Panc1 (cell line): ENCODE measurements around the gene ABCA7. TPM values are rescaled to one million over a fixed set of nuclear protein-coding genes. Genes with fewer than 3 reads are reported as not detected.

Experiments used
- ATAC-seq: fragments of 200-7000 bp; cut with Tn5 transposase; 2 replicates; pipeline ENCODE4 v1.9.1; 2020; ENCODE audit warnings: mild to moderate bottlenecking, moderate library complexity
- BruUV-seq: library from RNA; stranded (reverse); fragments of 400-500 nt; replicated peaks from 2 replicates; lab custom pipeline; 2021; lab: Mats Ljungman, UMichigan
- CTCF ChIA-PET: fragments of 300-600 bp; sonication (Branson Sonifier 250); formaldehyde crosslinking; loops from one replicate; lab custom pipeline; 2022; ENCODE audit warnings: antibody characterized with exemption; lab: Charles Lee
- POLR2A ChIA-PET: fragments of 300-600 bp; sonication (Branson Sonifier 250); formaldehyde crosslinking; loops from one replicate; lab custom pipeline; 2022; ENCODE audit warnings: antibody characterized with exemption; lab: Charles Lee
- DNase-seq: peaks from one replicate; pipeline ENCODE4 v3.0.0-alpha.2; 2010; ENCODE audit warnings: low read depth, low spot score
- H3K27ac ChIP-seq: 2 replicates; pipeline ENCODE4 v1.5.1; 2011; ENCODE audit warnings: mild to moderate bottlenecking, low read length, inconsistent platforms
- H3K27me3 ChIP-seq: fragments of 200-500 bp; sonication (Bioruptor generic); 2 replicates; pipeline ENCODE4 v1.6.0; 2014; ENCODE audit warnings: low read length, inconsistent platforms; ENCODE audit not compliant: control insufficient read depth, insufficient read depth
- H3K36me3 ChIP-seq: fragments of 200-500 bp; sonication (Bioruptor generic); 2 replicates; pipeline ENCODE4 v1.5.1; 2014; ENCODE audit warnings: inconsistent platforms, mild to moderate bottlenecking, low read length, moderate library complexity; ENCODE audit not compliant: control insufficient read depth, insufficient read depth
- H3K4me1 ChIP-seq: 2 replicates; pipeline ENCODE4 v1.5.1; 2011; ENCODE audit warnings: inconsistent platforms, mild to moderate bottlenecking, low read length, moderate library complexity; ENCODE audit not compliant: control insufficient read depth, insufficient read depth
- H3K4me3 ChIP-seq, 2 experiments: 2 replicates each; pipeline ENCODE4 v1.5.1; 2011 to 2012; ENCODE audit warnings: low read depth in 2 of 2, low read length in 2 of 2, mild to moderate bottlenecking in 2 of 2, inconsistent platforms in 1 of 2, moderate library complexity in 1 of 2
- H3K9me3 ChIP-seq: fragments of 200-500 bp; sonication (Bioruptor generic); 2 replicates; pipeline ENCODE4 v1.5.1; 2014; ENCODE audit warnings: low read depth, mild to moderate bottlenecking, inconsistent platforms, low read length, moderate library complexity; ENCODE audit not compliant: control insufficient read depth, insufficient read depth
- CTCF ChIP-seq: fragments of 450-650 bp; IDR thresholded peaks from 2 replicates; pipeline ENCODE4 v1.5.1; 2017; ENCODE audit warnings: mild to moderate bottlenecking
- POLR2AphosphoS5 ChIP-seq: IDR thresholded peaks from 2 replicates; pipeline ENCODE4 v1.6.1; 2012; ENCODE audit warnings: mild to moderate bottlenecking, low read depth, low read length, moderate library complexity
- REST ChIP-seq, 2 experiments: IDR thresholded peaks; 2 replicates each; pipeline ENCODE4 v1.6.1; 2011 to 2012; ENCODE audit warnings: low read depth in 2 of 2, control low read depth in 1 of 2, low read length in 1 of 2, mild to moderate bottlenecking in 1 of 2, moderate library complexity in 1 of 2; ENCODE audit not compliant: insufficient read depth in 1 of 2
- SIN3A ChIP-seq: IDR thresholded peaks from 2 replicates; pipeline ENCODE4 v1.6.1; 2012; ENCODE audit warnings: low read depth, mild to moderate bottlenecking, low read length, moderate library complexity, borderline replicate concordance; ENCODE audit not compliant: insufficient read depth
- TCF7L2 ChIP-seq: IDR thresholded peaks from 2 replicates; pipeline ENCODE4 v1.6.1; 2011; ENCODE audit warnings: mild to moderate bottlenecking, low read depth, low read length, inconsistent platforms
- in situ Hi-C: cut with HindIII; loops from 2 replicates; pipeline ENCODE4 v1.10.0; 2016; ENCODE audit warnings: low sequenced_read_pairs, low pct_unique_long_range_greater_than_20kb
- intact Hi-C: fragments of 100-400 bp; cut with micrococcal nuclease; formaldehyde crosslinking; loops from one replicate; pipeline ENCODE4 v1.10.0; 2022; ENCODE audit not compliant: unreplicated experiment
- total RNA-seq: library from RNA; stranded (reverse); gene quantifications from one replicate; pipeline ENCODE4 v1.2.1, GENCODE V29; 2021; ENCODE audit not compliant: unreplicated experiment

Gene ABCA7
- total RNA-seq, 1 experiment from 2014 or later, result 47.5 TPM

GRCh38 chr19:1060689-1061088 is 20.8 kb downstream of the ABCA7 start:
- Histone ChIP-seq H3K9me3 (no peaks in the 10 kb centered on the region), H3K4me1 (peaks cover 6% of the 10 kb centered on the region), H3K27me3 (no peaks in the 10 kb centered on the region), H3K36me3 (no peaks in the 10 kb centered on the region), H3K27ac (no peak overlapping the region), H3K4me3 (no peak overlapping the region)
- ATAC-seq (no peak), DNase-seq (no peak)
- BruUV-seq, result no TSS peak
- in situ Hi-C loops (no loop called here), intact Hi-C loops (no loop called here)
- TF ChIP-seq TCF7L2 (no peak), REST (IDR thresholded peaks at IDR 0.05; ENCODE audit: insufficient read depth in 1 of 2, low read depth in 2 of 2, low read length in 1 of 2) (no peak), SIN3A (no peak), CTCF (no peak), POLR2AphosphoS5 (no peak)
- ChIA-PET CTCF (interaction anchor here (0.6 to 0.7 kb wide), 2 partner anchors 17 to 64 kb away, joined by 4 to 6 read pairs; no protein-coding TSS in a partner anchor), POLR2A (no interaction called here)

- Histone ChIP-seq H3K27me3 (no peaks in the 10 kb centered on the region), H3K4me3 (no peak overlapping the region), H3K36me3 (no peaks in the 10 kb centered on the region), H3K9me3 (no peaks in the 10 kb centered on the region), H3K4me1 (peaks cover 17% of the 10 kb centered on the region), H3K27ac (no peak overlapping the region)
- ChIA-PET CTCF (no interaction called here), POLR2A (no interaction called here)
- ATAC-seq, result no peak
- BruUV-seq, result no TSS peak
- TF ChIP-seq CTCF (no peak), TCF7L2 (no peak), REST (IDR thresholded peaks at IDR 0.05; ENCODE audit: insufficient read depth in 1 of 2, low read depth in 2 of 2, low read length in 1 of 2) (no peak), POLR2AphosphoS5 (no peak), SIN3A (no peak)
- in situ Hi-C loops, result no loop called here
- no peak for DNase-seq
- intact Hi-C loops, result no loop called here
Observed at GRCh38 chr19:1061987-1062386, 22.1 kb downstream of the ABCA7 start.
